ENCODE data around the gene RIPOR2. TPM values are rescaled to one million over a fixed set of nuclear protein-coding genes. Genes with fewer than 3 reads are reported as not detected.

The RIPOR2 gene, protein sequence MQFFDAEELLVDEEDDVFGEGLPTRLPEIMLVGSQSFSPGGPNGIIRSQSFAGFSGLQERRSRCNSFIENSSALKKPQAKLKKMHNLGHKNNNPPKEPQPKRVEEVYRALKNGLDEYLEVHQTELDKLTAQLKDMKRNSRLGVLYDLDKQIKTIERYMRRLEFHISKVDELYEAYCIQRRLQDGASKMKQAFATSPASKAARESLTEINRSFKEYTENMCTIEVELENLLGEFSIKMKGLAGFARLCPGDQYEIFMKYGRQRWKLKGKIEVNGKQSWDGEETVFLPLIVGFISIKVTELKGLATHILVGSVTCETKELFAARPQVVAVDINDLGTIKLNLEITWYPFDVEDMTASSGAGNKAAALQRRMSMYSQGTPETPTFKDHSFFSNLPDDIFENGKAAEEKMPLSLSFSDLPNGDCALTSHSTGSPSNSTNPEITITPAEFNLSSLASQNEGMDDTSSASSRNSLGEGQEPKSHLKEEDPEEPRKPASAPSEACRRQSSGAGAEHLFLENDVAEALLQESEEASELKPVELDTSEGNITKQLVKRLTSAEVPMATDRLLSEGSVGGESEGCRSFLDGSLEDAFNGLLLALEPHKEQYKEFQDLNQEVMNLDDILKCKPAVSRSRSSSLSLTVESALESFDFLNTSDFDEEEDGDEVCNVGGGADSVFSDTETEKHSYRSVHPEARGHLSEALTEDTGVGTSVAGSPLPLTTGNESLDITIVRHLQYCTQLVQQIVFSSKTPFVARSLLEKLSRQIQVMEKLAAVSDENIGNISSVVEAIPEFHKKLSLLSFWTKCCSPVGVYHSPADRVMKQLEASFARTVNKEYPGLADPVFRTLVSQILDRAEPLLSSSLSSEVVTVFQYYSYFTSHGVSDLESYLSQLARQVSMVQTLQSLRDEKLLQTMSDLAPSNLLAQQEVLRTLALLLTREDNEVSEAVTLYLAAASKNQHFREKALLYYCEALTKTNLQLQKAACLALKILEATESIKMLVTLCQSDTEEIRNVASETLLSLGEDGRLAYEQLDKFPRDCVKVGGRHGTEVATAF
- total RNA-seq = 0.19 and 1.1 TPM in 2 replicates

GRCh38 chr6:24935366-24936152 is at the start of gene RIPOR2:
TSS of gene RIPOR2 (minus strand) at chr6:24935960. CDS start at chr6:24935898, 62 bp downstream.

DNA sequence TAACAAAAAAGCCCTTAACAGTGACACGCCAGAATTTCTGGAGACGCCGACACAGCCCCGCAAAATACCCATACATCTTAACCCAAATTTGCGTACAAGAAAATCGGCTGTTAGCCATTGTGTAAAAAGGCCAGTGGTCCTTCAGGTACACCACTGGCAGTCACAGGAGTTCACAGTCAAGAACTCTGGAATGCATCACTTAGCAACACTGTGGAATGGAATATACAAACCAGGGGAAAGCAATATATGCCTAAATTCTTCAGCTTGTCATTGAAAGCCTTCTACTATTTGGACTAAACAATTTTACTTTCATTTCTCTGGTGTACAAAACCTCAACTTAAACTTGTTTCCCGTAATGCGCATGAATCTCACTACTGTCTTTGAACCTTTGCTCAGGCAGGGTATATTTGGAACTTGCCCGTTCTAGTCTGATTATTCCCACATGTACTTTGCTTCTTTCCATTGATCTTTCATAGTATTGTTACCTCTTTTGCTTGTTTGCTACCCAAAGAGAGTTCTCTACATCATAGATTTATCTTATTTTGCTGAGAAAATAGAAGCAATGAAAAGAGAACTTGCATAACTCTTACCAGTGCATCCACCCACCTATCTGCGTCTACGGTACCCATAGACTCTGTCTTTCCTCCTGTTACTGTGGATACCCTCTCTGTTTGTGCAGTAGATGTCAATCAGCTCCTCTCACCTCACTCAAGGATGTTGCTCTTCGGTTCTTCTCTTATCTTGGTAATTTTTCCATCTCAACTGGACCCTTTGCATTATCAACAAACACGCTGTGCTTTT is 136.8 kb downstream of the RIPOR2 start, which contains the start of gene ARMH2:
Gene ARMH2, minus strand, starts transcription at position 178 of the 801 bp plus-strand sequence. Its CDS starts 60 bp downstream, at position 118.

DNA sequence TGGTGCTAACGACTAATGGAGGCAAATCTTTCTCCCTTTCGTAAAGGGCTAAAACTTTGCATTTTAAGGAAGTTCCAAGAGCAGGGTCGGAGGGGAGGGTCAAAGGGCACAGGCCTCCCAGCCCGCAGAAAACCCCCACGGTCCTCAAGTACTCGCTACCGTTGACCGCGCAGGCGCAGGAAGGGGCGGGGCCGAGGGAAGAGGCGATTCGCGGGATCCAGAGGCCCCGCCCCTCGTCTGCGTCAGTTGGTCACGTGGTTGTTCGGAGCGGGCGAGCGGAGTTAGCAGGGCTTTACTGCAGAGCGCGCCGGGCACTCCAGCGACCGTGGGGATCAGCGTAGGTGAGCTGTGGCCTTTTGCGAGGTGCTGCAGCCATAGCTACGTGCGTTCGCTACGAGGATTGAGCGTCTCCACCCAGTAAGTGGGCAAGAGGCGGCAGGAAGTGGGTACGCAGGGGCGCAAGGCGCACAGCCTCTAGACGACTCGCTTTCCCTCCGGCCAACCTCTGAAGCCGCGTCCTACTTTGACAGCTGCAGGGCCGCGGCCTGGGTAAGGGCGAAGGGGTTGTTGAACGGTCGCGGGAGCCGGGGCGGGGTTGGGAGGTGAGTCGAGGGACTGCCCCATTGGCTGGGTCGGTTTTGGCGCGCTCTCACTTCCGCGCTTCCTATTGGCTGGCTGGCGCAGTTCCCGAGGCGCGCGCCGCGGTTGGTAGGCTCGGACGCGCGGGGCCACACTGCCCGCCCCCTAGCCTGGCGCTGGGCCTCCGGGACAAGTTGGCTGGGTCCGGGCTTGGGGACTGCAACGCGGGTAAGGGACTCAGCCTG is 160.9 kb downstream of the RIPOR2 start, which contains the start of gene GMNN:
Gene GMNN, plus strand, starts transcription at position 242 of the 824 bp plus-strand sequence. CDS start 2,310 bp downstream, outside the sequence.

Other genes starting within 250 kb of the RIPOR2 start
- gene C6orf62, start 216.8 kb downstream of the RIPOR2 start, total RNA-seq = 87.9 and 119 TPM in 2 replicates
- 14.7 and 46.0 TPM in 2 replicates for gene GMNN, start 161.0 kb downstream of the RIPOR2 start, total RNA-seq
- not detected in 2 replicates for gene ARMH2, start 137.0 kb downstream of the RIPOR2 start, total RNA-seq

Data from regular cardiac myocyte (primary cell).